Activated CD8-positive, alpha-beta T cell treated with anti-CD3 and anti-CD28 coated beads for 36 hours (primary cell): ENCODE results near the gene MRPL44. TPM values are rescaled to one million over a fixed set of nuclear protein-coding genes. Genes with fewer than 3 reads are reported as not detected.

Experiments
- ATAC-seq: fragments of 200-7000 bp; cut with Tn5 transposase; one replicate; pipeline ENCODE4 v1.10.0; 2021; ENCODE audit warnings: mild to moderate bottlenecking, moderate library complexity
- CTCF ChIA-PET: fragments of 350-600 bp; sonication (Branson Sonifier 250); formaldehyde crosslinking; loops from one replicate; lab custom pipeline; 2021; ENCODE audit warnings: antibody characterized with exemption; lab: Charles Lee
- POLR2A ChIA-PET: fragments of 350-600 bp; sonication (Branson Sonifier 250); formaldehyde crosslinking; loops from one replicate; lab custom pipeline; 2021; ENCODE audit warnings: antibody characterized with exemption; lab: Charles Lee
- DNase-seq: peaks from one replicate; pipeline ENCODE4 v3.0.0-alpha.2; 2020
- H3K27ac Mint-ChIP-seq: one replicate; pipeline ENCODE4 v1.8.0; 2021; ENCODE audit warnings: mild to moderate bottlenecking, mixed read lengths
- H3K27me3 Mint-ChIP-seq: one replicate; pipeline ENCODE4 v1.8.0; 2021; ENCODE audit warnings: mixed read lengths
- H3K36me3 Mint-ChIP-seq: one replicate; pipeline ENCODE4 v1.8.0; 2021; ENCODE audit warnings: low read depth, mixed read lengths
- H3K4me1 Mint-ChIP-seq: one replicate; pipeline ENCODE4 v1.8.0; 2021; ENCODE audit warnings: low read depth, mixed read lengths
- H3K4me3 Mint-ChIP-seq: one replicate; pipeline ENCODE4 v1.8.0; 2021; ENCODE audit warnings: mild to moderate bottlenecking, moderate library complexity, mixed read lengths
- H3K9me3 Mint-ChIP-seq: one replicate; pipeline ENCODE4 v1.8.0; 2021; ENCODE audit warnings: mixed read lengths
- CTCF ChIP-seq: fragments of 200-600 bp; IDR thresholded peaks from one replicate; pipeline ENCODE4 v1.8.0; 2022; ENCODE audit warnings: antibody characterized with exemption, mild to moderate bottlenecking
- intact Hi-C: fragments of 100-400 bp; cut with micrococcal nuclease; formaldehyde crosslinking; loops from one replicate; pipeline ENCODE4 v1.10.0; 2022
- total RNA-seq, 2 experiments: library from RNA; stranded (reverse); gene quantifications; one replicate each; pipeline ENCODE4 v1.2.3, GENCODE V29; 2021

The MRPL44 gene
- total RNA-seq, 2 experiments from 2014 or later = 37.8 to 40.4 TPM

- DNase-seq = no peak
- CTCF ChIA-PET = interaction anchor here (1.2 to 1.5 kb wide), 2 partner anchors 11 to 19 kb away, joined by 3 to 4 read pairs; no protein-coding TSS in a partner anchor
- Mint-ChIP-seq H3K27ac (no peak overlapping the region), H3K4me3 (no peak overlapping the region), H3K36me3 (peaks cover 15% of the 10 kb centered on the region), H3K4me1 (peaks cover 13% of the 10 kb centered on the region), H3K27me3 (no peaks in the 10 kb centered on the region), H3K9me3 (no peaks in the 10 kb centered on the region)
- no peak for TF ChIP-seq CTCF
- no peak for ATAC-seq
- POLR2A ChIA-PET = no interaction called here
- intact Hi-C loops = no loop called here
Measured at GRCh38 chr2:223921204-223921603, 36.1 kb upstream of the MRPL44 start.

- DNase-seq (no peak), ATAC-seq (no peak)
- Mint-ChIP-seq H3K9me3 (no peaks in the 10 kb centered on the region), H3K27me3 (no peaks in the 10 kb centered on the region), H3K4me3 (no peak overlapping the region), H3K27ac (no peak overlapping the region), H3K36me3 (peaks cover 12% of the 10 kb centered on the region), H3K4me1 (peaks cover 15% of the 10 kb centered on the region)
- no peak for TF ChIP-seq CTCF
- ChIA-PET CTCF (no interaction called here), POLR2A (no interaction called here)
- intact Hi-C loops = no loop called here
Measured at GRCh38 chr2:223922308-223922707, 35.0 kb upstream of the MRPL44 start.

- DNase-seq (no peak), ATAC-seq (no peak)
- intact Hi-C loops = no loop called here
- peaks cover 11% of the 10 kb centered on the region for H3K36me3 Mint-ChIP-seq
- no peak overlapping the region for H3K4me3 Mint-ChIP-seq
- no peak overlapping the region for H3K27ac Mint-ChIP-seq
- TF ChIP-seq CTCF = no peak
- POLR2A ChIA-PET = interaction anchor here (1.0 to 1.2 kb wide), 2 partner anchors 11 to 161 kb away, joined by 3 read pairs; no protein-coding TSS in a partner anchor
- no peaks in the 10 kb centered on the region for H3K27me3 Mint-ChIP-seq
- H3K4me1 Mint-ChIP-seq = peaks cover 23% of the 10 kb centered on the region
- CTCF ChIA-PET = no interaction called here
- H3K9me3 Mint-ChIP-seq = peaks cover 2% of the 10 kb centered on the region
Measured at GRCh38 chr2:223923976-223924375, 33.3 kb upstream of the MRPL44 start.

GRCh38 chr2:223925106-223925505 is 32.2 kb upstream of the MRPL44 start:
- Mint-ChIP-seq H3K27me3 (no peaks in the 10 kb centered on the region), H3K9me3 (peaks cover 2% of the 10 kb centered on the region), H3K27ac (no peak overlapping the region), H3K36me3 (peaks cover 11% of the 10 kb centered on the region), H3K4me3 (no peak overlapping the region), H3K4me1 (peaks cover 33% of the 10 kb centered on the region)
- no peak for TF ChIP-seq CTCF
- no peak for DNase-seq
- POLR2A ChIA-PET = interaction anchor here (1.0 kb wide), 1 partner anchor 10 kb away, joined by 3 read pairs; no protein-coding TSS in a partner anchor
- CTCF ChIA-PET = interaction anchor here (0.8 kb wide), 1 partner anchor 45 kb away, joined by 4 read pairs; no protein-coding TSS in a partner anchor
- no peak for ATAC-seq
- intact Hi-C loops = no loop called here

GRCh38 chr2:223928113-223929006 is 28.9 kb upstream of the MRPL44 start:
- CTCF ChIA-PET = no interaction called here
- no peak for DNase-seq
- no peak for TF ChIP-seq CTCF
- POLR2A ChIA-PET = no interaction called here
- Mint-ChIP-seq H3K9me3 (peaks cover 2% of the 10 kb centered on the region), H3K36me3 (peaks cover 11% of the 10 kb centered on the region), H3K4me3 (no peak overlapping the region), H3K27ac (no peak overlapping the region), H3K4me1 (peaks cover 45% of the 10 kb centered on the region), H3K27me3 (no peaks in the 10 kb centered on the region)
- intact Hi-C loops = no loop called here
- ATAC-seq = no peak
